ENCODE data around the gene MPIG6B. TPM values are rescaled to one million over a fixed set of nuclear protein-coding genes. Genes with fewer than 3 reads are reported as not detected.

The MPIG6B gene
- not detected in 2 replicates for total RNA-seq

GRCh38 chr6:31723245-31723979, at the start of gene MPIG6B:
Gene MPIG6B, plus strand, starts transcription at chr6:31723373. Its CDS starts 11 bp downstream, at chr6:31723384.

GRCh38 chr6:31680226-31681134, 42.7 kb upstream of the MPIG6B start, which contains the start of gene LY6G5C:
Gene LY6G5C, minus strand, starts transcription at chr6:31681067. Its CDS starts 694 bp downstream, at chr6:31680373.

GRCh38 chr6:31702819-31703716, 20.1 kb upstream of the MPIG6B start, which contains the start of gene ABHD16A:
Gene ABHD16A, minus strand, starts transcription at chr6:31703324. Its CDS starts 43 bp downstream, at chr6:31703281.

GRCh38 chr6:31706599-31706998, 16.6 kb upstream of the MPIG6B start, which contains the start of gene LY6G6F:
Gene LY6G6F, plus strand, starts transcription at chr6:31706866. Its CDS starts 41 bp downstream, at chr6:31706907.

GRCh38 chr6:31715022-31715958, 7.9 kb upstream of the MPIG6B start, which contains the start of gene LY6G6D:
Gene LY6G6D, plus strand, starts transcription at chr6:31715348. Its CDS starts 8 bp downstream, at chr6:31715356.

GRCh38 chr6:31721351-31722020, 1.7 kb upstream of the MPIG6B start, which contains the start of gene LY6G6C:
Gene LY6G6C, minus strand, starts transcription at chr6:31721746. Its CDS starts 67 bp downstream, at chr6:31721679.

GRCh38 chr6:31728767-31729514, 5.8 kb downstream of the MPIG6B start, which contains the start of gene DDAH2:
Gene DDAH2, minus strand, starts transcription at chr6:31729299. Its CDS starts 138 bp downstream, at chr6:31729161.

GRCh38 chr6:31736021-31736767, 13.0 kb downstream of the MPIG6B start, which contains the start of gene CLIC1:
Gene CLIC1, minus strand, starts transcription at chr6:31736530. Its CDS starts 230 bp downstream, at chr6:31736300.

GRCh38 chr6:31739639-31740396, 16.6 kb downstream of the MPIG6B start, which contains the start of gene MSH5:
Gene MSH5, plus strand, starts transcription at chr6:31740005. Its CDS starts 462 bp downstream, at chr6:31740467.

GRCh38 chr6:31762356-31762755, 39.2 kb downstream of the MPIG6B start, which contains the start of gene SAPCD1:
Gene SAPCD1, plus strand, starts transcription at chr6:31762656. Its CDS starts 399 bp downstream, at chr6:31763055.

Other genes starting within 250 kb of the MPIG6B start
- gene MICB, start 225.2 kb upstream of the MPIG6B start, total RNA-seq = 3.7 and 5.8 TPM in 2 replicates
- not detected in 2 replicates for gene MCCD1, start 194.4 kb upstream of the MPIG6B start, total RNA-seq
- gene DDX39B, start 181.4 kb upstream of the MPIG6B start, total RNA-seq = 205 and 333 TPM in 2 replicates
- gene ATP6V1G2, start 176.8 kb upstream of the MPIG6B start, total RNA-seq = 0.28 and 0.34 TPM in 2 replicates
- gene NFKBIL1, start 175.8 kb upstream of the MPIG6B start, total RNA-seq = 25.8 and 52.3 TPM in 2 replicates
- gene LTA, start 151.1 kb upstream of the MPIG6B start, total RNA-seq = not detected in 2 replicates
- under 0.01 and 0.07 TPM in 2 replicates for gene TNF, start 147.8 kb upstream of the MPIG6B start, total RNA-seq
- gene LTB, start 140.9 kb upstream of the MPIG6B start, total RNA-seq = not detected in 2 replicates
- gene LST1, start 137.1 kb upstream of the MPIG6B start, total RNA-seq = not detected in 2 replicates
- gene NCR3, start 130.4 kb upstream of the MPIG6B start, total RNA-seq = not detected in 2 replicates
- not detected in 2 replicates for gene AIF1, start 108.1 kb upstream of the MPIG6B start, total RNA-seq
- 32.1 and 73.3 TPM in 2 replicates for gene PRRC2A, start 102.7 kb upstream of the MPIG6B start, total RNA-seq
- 120 and 174 TPM in 2 replicates for gene BAG6, start 70.7 kb upstream of the MPIG6B start, total RNA-seq
- gene APOM, start 67.5 kb upstream of the MPIG6B start, total RNA-seq = 0.28 and 0.34 TPM in 2 replicates
- 24.7 and 37.6 TPM in 2 replicates for gene C6orf47, start 62.6 kb upstream of the MPIG6B start, total RNA-seq
- gene GPANK1, start 58.4 kb upstream of the MPIG6B start, total RNA-seq = 9.4 and 20.2 TPM in 2 replicates
- gene CSNK2B, start 57.3 kb upstream of the MPIG6B start, total RNA-seq = 48.2 and 76.9 TPM in 2 replicates
- 0.68 and 3.3 TPM in 2 replicates for gene LY6G5B, start 53.4 kb upstream of the MPIG6B start, total RNA-seq
- gene LY6G5C, start 42.3 kb upstream of the MPIG6B start, total RNA-seq = 0.07 TPM in 1 of 2 replicates, not detected in the other
- 30.8 and 46.5 TPM in 2 replicates for gene ABHD16A, start 20.0 kb upstream of the MPIG6B start, total RNA-seq
- gene LY6G6F, start 16.5 kb upstream of the MPIG6B start, total RNA-seq = not detected in 2 replicates
- gene LY6G6D, start 8.0 kb upstream of the MPIG6B start, total RNA-seq = not detected in 2 replicates
- gene LY6G6C, start 1.6 kb upstream of the MPIG6B start, total RNA-seq = under 0.01 TPM in 1 of 2 replicates, not detected in the other
- 16.2 and 19.8 TPM in 2 replicates for gene DDAH2, start 5.9 kb downstream of the MPIG6B start, total RNA-seq
- gene CLIC1, start 13.2 kb downstream of the MPIG6B start, total RNA-seq = 269 and 558 TPM in 2 replicates
- gene MSH5, start 16.6 kb downstream of the MPIG6B start, total RNA-seq = 3.4 and 3.5 TPM in 2 replicates
- gene SAPCD1, start 39.3 kb downstream of the MPIG6B start, total RNA-seq = 0.57 TPM in 1 of 2 replicates, not detected in the other
- 0.34 and 1.00 TPM in 2 replicates for gene VWA7, start 54.0 kb downstream of the MPIG6B start, total RNA-seq
- 61.2 and 98.7 TPM in 2 replicates for gene VARS1, start 72.4 kb downstream of the MPIG6B start, total RNA-seq
- 14.4 and 35.5 TPM in 2 replicates for gene LSM2, start 83.6 kb downstream of the MPIG6B start, total RNA-seq
- gene HSPA1L, start 91.9 kb downstream of the MPIG6B start, total RNA-seq = 1.0 and 1.1 TPM in 2 replicates
- gene HSPA1A, start 92.2 kb downstream of the MPIG6B start, total RNA-seq = 29.7 and 211 TPM in 2 replicates
- gene HSPA1B, start 104.4 kb downstream of the MPIG6B start, total RNA-seq = 81.7 and 305 TPM in 2 replicates
- 64.1 and 103 TPM in 2 replicates for gene NEU1, start 139.4 kb downstream of the MPIG6B start, total RNA-seq
- gene SLC44A4, start 155.6 kb downstream of the MPIG6B start, total RNA-seq = 2.1 and 3.1 TPM in 2 replicates
- gene EHMT2, start 174.3 kb downstream of the MPIG6B start, total RNA-seq = 13.7 and 47.4 TPM in 2 replicates
- gene ZBTB12, start 178.7 kb downstream of the MPIG6B start, total RNA-seq = 1.4 and 4.1 TPM in 2 replicates
- gene C2, start 204.3 kb downstream of the MPIG6B start, total RNA-seq = 0.71 and 1.0 TPM in 2 replicates
- gene CFB, start 222.7 kb downstream of the MPIG6B start, total RNA-seq = 1.7 and 11.2 TPM in 2 replicates
- 109 and 155 TPM in 2 replicates for gene NELFE, start 235.6 kb downstream of the MPIG6B start, total RNA-seq
- 49.6 and 62.5 TPM in 2 replicates for gene SKIC2, start 235.8 kb downstream of the MPIG6B start, total RNA-seq
- gene DXO, start 248.8 kb downstream of the MPIG6B start, total RNA-seq = 10.0 and 10.9 TPM in 2 replicates